G401 (cell line): ENCODE data around the gene PPIF. TPM values are rescaled to one million over a fixed set of nuclear protein-coding genes. Genes with fewer than 3 reads are reported as not detected.
"Not testable (repeated sequence)": the region's sequence is repeated elsewhere in the genome, so short reads cannot be mapped to it uniquely, and the experiment has no call there.

Source experiments
- DNase-seq: peaks from one replicate; pipeline ENCODE4 v3.0.0-alpha.2; 2015; ENCODE audit warnings: low spot score
- in situ Hi-C: cut with HindIII; loops from 2 replicates; pipeline ENCODE4 v1.10.0; 2016; ENCODE audit warnings: low sequenced_read_pairs, mixed read lengths
- total RNA-seq: library from RNA; depleted of rRNA; stranded (reverse); fragments of >200 nt; shearing (Covaris generic); gene quantifications from 2 replicates; pipeline ENCODE4 v1.2.3, GENCODE V29; 2014

The PPIF gene
- total RNA-seq, 1 experiment from 2014 or later = 58.4 TPM

- no peak for DNase-seq
- in situ Hi-C loops = loop anchor here (25.0 kb wide), 1 partner anchor 159 kb away; no protein-coding TSS in a partner anchor
These were observed 19.0 kb upstream of the PPIF start for GRCh38 chr10:79328147-79328701.

- in situ Hi-C loops = loop anchor here (25.0 kb wide), 1 partner anchor 158 kb away; no protein-coding TSS in a partner anchor
- DNase-seq = no peak
These were observed 18.3 kb upstream of the PPIF start for GRCh38 chr10:79328737-79329504.

- DNase-seq = no peak
- in situ Hi-C loops = loop anchor here (25.0 kb wide), 1 partner anchor 158 kb away; no protein-coding TSS in a partner anchor
These were observed 17.7 kb upstream of the PPIF start for GRCh38 chr10:79329529-79329928.

GRCh38 chr10:79331226-79331625 lies 16.0 kb upstream of the PPIF start:
- in situ Hi-C loops = loop anchor here (25.0 kb wide), 1 partner anchor 156 kb away; no protein-coding TSS in a partner anchor
- DNase-seq = no peak

GRCh38 chr10:79331709-79332108 lies 15.6 kb upstream of the PPIF start:
- in situ Hi-C loops = loop anchor here (25.0 kb wide), 1 partner anchor 156 kb away; no protein-coding TSS in a partner anchor
- DNase-seq = no peak

DNA sequence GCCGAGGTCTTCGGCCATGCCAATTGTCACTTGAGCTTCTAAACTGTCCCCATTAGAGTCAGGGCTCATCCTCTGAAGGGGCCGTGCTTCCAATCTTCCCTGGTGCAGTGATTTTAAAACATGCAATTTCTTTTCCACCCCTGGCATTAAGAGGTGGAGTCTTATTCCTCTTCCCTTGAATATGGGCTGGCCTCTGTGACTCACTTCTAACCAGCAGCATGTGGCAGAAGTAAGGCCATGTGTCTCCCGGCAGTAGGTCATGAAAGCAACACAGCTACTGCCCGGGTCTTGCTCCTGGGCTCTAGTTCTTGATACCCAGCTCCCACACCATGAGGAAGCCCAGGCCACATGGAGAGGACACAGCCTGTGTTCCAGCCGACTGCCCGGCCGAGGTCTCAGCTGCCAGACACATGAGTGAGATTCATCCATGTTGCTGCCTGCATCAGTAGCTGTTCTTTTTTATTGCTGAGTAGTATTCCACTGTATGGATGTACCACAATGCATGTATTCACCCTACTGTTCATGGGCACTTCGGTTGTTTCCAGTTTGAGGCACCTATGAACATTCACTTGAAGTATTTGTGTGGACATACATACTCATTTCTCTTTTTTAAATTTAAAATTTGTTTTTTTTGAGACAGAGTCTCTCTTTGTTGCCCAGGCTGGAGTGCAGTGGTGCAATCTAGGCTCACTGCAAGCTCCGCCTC lies 14.5 kb upstream of the PPIF start:
- in situ Hi-C loops = loop anchor here (25.0 kb wide), 1 partner anchor 155 kb away; no protein-coding TSS in a partner anchor
- DNase-seq = not testable (repeated sequence)

GRCh38 chr10:79333513-79333912 lies 13.8 kb upstream of the PPIF start:
- in situ Hi-C loops = loop anchor here (25.0 kb wide), 1 partner anchor 154 kb away; no protein-coding TSS in a partner anchor
- DNase-seq = no peak

DNA sequence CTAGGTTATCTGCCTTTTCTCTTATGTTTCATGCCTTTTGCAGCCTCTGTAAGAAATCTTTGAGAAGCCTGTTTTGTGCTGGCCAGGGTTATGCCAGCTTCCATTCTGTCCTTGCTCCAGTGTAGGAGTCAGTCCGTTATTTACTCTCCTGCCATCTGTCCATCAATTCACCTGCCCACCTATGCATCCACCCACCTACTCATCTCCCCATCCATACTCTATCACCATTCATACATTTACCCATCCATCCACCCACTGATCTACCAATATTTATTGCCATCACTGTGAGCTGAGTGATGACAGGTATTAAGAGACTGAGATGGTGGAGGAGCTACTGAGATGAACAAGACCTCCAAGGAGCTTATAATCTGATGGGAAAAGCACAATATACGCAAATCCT lies 12.7 kb upstream of the PPIF start:
- DNase-seq = no peak
- in situ Hi-C loops = loop anchor here (25.0 kb wide), 1 partner anchor 153 kb away; no protein-coding TSS in a partner anchor

- in situ Hi-C loops = loop anchor here (25.0 kb wide), 1 partner anchor 152 kb away; no protein-coding TSS in a partner anchor
These were observed 12.2 kb upstream of the PPIF start for GRCh38 chr10:79335094-79335469.

DNA sequence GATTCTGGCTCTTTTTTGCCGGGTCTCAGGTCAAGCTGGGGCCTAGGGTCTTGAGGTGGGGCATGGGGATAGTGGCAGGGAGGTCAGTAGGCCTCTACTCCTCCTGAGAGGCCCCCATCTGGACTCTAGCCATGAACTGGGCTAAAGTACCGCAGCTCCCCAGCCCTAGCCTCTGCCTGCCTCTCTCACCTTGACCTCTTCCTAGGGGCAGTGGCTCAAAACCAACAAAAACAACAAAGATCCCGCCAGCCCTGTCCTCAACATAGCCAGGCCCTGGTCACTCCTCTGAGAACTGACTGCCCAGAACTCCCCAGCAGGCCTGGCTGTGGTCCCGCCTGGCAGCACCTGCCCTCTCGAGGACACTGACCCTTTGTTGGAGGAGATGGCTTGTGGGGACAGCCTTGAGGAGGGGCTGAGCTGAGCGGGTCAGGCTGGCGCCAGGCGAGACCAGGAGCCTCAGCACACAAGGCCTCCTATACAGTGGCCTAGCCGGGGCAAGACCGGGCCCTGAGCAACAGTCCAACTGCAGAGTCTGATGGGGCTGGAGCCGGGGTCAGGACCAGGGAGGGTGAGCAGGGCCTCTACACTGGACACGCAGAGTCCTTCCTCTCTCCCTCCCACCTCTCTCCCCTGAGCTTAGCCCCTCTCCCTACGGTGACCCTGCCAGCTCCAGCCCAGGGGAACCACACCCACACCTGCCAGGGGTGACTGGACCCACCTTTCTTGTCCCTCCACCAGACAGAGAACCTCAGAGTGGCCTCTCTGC lies 11.6 kb upstream of the PPIF start:
- in situ Hi-C loops = loop anchor here (25.0 kb wide), 1 partner anchor 152 kb away; no protein-coding TSS in a partner anchor
- DNase-seq = peak; percentile 69

More at GRCh38 chr10:79335094-79335469, 12.2 kb upstream of the PPIF start:
- peak; percentile 30 for DNase-seq

DNA sequence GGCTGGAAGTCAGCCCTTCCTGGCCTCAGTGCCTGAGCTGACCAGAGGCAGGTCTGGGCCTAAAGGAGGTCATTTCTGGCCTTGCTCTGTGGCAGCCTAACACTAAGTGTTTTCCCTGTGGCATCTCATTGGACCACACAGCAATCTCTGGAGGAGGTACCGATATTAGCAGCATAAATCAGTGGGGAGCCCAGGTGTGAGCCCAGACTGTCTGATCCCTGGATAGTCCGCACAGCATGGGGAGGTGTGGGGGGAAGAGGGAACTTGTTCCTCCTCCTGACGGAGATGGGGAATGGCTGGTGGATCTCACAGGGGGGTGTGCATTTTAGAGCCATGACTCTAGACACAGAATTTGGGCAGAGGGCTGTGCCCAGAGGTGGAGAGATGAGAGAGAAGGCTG lies 11.0 kb upstream of the PPIF start:
- in situ Hi-C loops = loop anchor here (25.0 kb wide), 1 partner anchor 151 kb away; no protein-coding TSS in a partner anchor
- no peak for DNase-seq

- peak; percentile 73 for DNase-seq
- in situ Hi-C loops = loop anchor here (25.0 kb wide), 1 partner anchor 151 kb away; no protein-coding TSS in a partner anchor
These were observed 10.5 kb upstream of the PPIF start for GRCh38 chr10:79336739-79337138.

DNA sequence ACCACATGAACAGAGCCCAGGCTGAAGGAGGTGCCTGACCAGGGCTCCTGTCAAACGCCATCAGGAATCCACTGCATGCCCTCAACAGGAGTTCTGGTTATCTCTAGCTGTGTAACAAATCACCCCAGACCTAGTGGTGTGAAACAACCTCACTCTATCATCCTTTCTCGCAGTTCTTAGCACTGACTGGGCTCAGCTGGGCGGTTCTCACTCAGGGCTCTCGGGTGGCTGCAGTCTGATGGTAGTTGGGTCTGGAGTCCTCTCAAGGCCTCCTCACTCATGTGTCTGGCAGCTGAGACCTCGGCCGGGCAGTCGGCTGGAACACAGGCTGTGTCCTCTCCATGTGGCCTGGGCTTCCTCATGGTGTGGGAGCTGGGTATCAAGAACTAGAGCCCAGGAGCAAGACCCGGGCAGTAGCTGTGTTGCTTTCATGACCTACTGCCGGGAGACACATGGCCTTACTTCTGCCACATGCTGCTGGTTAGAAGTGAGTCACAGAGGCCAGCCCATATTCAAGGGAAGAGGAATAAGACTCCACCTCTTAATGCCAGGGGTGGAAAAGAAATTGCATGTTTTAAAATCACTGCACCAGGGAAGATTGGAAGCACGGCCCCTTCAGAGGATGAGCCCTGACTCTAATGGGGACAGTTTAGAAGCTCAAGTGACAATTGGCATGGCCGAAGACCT lies 9.3 kb upstream of the PPIF start:
- DNase-seq = not testable (repeated sequence)
- in situ Hi-C loops = loop anchor here (25.0 kb wide), 1 partner anchor 149 kb away; no protein-coding TSS in a partner anchor

GRCh38 chr10:79339266-79339665 lies 8.0 kb upstream of the PPIF start:
- in situ Hi-C loops = loop anchor here (25.0 kb wide), 1 partner anchor 148 kb away; no protein-coding TSS in a partner anchor
- DNase-seq = no peak

DNA sequence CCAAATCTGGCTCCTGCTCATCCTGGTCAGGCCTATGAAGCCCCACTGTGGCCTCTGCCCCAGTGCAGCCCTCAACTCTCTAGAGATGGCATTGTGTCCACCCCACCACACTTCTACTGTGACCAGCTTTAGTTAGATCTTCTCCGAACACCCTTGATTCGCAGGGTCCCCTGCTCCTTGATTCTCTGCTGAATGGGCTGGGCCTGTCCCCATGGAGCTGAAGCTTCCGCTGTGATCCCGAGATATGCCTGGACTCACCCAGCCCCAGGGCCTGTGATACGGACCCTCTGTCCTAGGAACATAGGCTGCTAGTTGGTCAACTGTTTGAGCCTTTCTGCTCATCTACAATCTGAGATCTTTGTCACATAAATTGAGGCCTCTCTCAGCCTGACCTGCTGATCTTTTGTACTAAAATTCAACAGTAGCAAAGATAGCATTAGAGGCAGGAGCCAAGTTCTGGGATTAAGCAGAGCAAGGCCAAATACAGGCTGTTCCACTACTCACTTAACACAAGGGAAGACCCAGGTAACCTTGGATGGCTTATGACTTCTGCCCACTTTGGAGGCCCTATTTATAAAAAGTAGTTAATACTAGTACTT lies 6.5 kb upstream of the PPIF start:
- in situ Hi-C loops = loop anchor here (25.0 kb wide), 1 partner anchor 147 kb away; no protein-coding TSS in a partner anchor
- DNase-seq = no peak

GRCh38 chr10:79342295-79342761 lies 4.9 kb upstream of the PPIF start:
- DNase-seq = no peak
- in situ Hi-C loops = loop anchor here (25.0 kb wide), 1 partner anchor 145 kb away; no protein-coding TSS in a partner anchor

DNA sequence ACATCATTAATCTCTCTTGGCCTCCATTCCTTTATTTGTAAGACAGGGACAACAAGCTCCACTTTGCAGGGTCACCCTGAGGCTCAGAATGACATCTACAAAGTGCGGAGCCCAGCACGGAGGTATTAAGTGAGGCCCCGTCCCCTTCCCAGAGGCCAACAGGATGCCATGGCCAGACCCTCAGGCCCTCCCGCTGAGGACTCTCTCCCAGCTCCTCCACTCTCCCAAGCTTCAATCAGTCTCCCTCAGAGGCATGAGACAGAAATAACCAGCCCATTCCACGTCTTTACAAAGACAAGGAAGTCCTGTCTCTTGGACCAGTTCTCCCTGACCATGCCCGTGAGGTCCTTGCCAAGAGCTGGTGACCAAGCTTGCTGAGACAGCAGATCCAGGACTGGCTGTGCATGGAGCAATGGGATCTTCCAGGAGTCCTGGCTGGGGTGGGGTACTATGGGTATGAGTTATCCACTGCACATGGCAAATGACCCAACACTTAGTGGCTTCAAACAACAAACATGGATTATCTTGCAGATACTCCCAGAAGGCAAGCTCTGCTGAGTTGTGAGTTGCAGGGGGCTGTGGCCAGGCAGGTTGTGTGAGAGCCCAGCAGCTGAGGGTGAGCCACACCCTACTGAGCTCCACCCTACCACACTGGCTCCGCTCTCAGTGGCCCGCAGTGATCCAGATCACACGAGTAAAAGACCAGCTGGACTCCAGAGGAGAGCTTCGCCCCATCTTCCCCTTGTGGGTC lies 4.3 kb upstream of the PPIF start:
- DNase-seq = no peak
- in situ Hi-C loops = loop anchor here (25.0 kb wide), 1 partner anchor 144 kb away; no protein-coding TSS in a partner anchor
